ENCODE data around the gene CTDSPL. TPM values are rescaled to one million over a fixed set of nuclear protein-coding genes. Genes with fewer than 3 reads are reported as not detected.

Gene CTDSPL
- total and polyA plus RNA-seq, 2 of the 13 experiments (the other 11 are each of a cell fraction or from before 2014, with no cell fraction given), result 26.1 to 142 TPM

DNA sequence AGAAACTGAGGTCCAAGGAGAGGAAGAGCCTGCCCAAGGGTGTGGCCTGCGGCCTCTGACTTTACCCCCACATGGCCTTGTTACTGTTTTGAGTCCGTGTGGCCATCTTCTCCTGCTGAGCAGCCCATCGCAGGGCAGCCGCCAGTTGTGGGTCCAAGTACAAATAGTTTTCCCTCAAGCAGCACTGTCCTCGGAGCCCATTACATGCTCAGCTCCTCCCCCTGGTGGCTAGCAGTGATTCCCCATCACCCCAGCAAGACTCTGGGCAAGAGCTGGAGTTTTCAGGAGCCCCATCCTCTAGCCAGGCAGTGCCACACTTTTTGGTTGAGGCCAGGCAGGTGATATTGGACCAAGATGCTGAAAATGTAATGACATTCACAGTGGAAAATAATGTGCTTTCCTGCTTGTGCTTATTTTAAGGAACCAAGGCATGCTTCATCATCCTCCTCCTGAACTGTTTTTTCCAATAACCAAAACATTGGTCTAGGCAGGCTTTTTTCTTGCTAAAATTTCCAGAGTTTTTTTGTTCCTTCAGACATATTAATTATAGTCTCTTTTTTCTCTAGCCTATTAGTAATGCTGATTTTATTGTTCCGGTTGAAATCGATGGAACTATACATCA lies 105.7 kb downstream of the CTDSPL start (continued):
- TF ChIP-seq, protein P1, sequence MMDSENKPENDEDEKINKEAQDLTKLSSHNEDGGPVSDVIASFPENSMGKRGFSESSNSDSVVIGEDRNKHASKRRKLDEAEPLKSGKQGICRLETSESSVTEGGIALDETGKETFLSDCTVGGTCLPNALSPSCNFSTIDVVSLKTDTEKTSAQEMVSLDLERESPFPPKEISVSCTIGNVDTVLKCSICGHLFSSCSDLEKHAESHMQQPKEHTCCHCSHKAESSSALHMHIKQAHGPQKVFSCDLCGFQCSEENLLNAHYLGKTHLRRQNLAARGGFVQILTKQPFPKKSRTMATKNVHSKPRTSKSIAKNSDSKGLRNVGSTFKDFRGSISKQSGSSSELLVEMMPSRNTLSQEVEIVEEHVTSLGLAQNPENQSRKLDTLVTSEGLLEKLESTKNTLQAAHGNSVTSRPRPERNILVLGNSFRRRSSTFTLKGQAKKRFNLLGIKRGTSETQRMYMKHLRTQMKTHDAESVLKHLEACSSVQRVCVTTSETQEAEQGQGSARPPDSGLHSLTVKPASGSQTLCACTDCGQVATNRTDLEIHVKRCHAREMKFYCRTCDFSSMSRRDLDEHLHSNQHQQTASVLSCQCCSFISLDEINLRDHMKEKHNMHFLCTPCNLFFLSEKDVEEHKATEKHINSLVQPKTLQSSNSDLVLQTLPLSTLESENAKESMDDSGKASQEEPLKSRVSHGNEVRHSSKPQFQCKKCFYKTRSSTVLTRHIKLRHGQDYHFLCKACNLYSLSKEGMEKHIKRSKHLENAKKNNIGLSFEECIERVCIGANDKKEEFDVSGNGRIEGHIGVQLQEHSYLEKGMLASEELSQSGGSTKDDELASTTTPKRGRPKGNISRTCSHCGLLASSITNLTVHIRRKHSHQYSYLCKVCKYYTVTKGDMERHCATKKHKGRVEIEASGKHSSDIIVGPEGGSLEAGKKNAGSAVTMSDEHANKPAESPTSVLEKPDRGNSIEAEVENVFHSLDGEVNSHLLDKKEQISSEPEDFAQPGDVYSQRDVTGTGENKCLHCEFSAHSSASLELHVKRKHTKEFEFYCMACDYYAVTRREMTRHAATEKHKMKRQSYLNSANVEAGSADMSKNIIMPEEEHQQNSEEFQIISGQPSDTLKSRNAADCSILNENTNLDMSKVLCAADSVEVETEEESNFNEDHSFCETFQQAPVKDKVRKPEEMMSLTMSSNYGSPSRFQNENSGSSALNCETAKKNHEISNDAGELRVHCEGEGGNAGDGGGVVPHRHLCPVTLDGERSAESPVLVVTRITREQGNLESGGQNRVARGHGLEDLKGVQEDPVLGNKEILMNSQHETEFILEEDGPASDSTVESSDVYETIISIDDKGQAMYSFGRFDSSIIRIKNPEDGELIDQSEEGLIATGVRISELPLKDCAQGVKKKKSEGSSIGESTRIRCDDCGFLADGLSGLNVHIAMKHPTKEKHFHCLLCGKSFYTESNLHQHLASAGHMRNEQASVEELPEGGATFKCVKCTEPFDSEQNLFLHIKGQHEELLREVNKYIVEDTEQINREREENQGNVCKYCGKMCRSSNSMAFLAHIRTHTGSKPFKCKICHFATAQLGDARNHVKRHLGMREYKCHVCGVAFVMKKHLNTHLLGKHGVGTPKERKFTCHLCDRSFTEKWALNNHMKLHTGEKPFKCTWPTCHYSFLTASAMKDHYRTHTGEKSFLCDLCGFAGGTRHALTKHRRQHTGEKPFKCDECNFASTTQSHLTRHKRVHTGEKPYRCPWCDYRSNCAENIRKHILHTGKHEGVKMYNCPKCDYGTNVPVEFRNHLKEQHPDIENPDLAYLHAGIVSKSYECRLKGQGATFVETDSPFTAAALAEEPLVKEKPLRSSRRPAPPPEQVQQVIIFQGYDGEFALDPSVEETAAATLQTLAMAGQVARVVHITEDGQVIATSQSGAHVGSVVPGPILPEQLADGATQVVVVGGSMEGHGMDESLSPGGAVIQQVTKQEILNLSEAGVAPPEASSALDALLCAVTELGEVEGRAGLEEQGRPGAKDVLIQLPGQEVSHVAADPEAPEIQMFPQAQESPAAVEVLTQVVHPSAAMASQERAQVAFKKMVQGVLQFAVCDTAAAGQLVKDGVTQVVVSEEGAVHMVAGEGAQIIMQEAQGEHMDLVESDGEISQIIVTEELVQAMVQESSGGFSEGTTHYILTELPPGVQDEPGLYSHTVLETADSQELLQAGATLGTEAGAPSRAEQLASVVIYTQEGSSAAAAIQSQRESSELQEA (CRISPR knock-in tag; IDR thresholded peaks at IDR 0.05; ENCODE audit: not compliant biosample characterization), result no peak
- no peak for TF ChIP-seq ZNF543 (CRISPR knock-in tag; IDR thresholded peaks at IDR 0.05)
- TF ChIP-seq ZNF614 (CRISPR knock-in tag; IDR thresholded peaks at IDR 0.05; ENCODE audit: borderline replicate concordance), result peak; percentile 43; the same call in 1 of the 2 replicates
- TF ChIP-seq ZNF468 (CRISPR knock-in tag; IDR thresholded peaks at IDR 0.05), result no peak
- no peak for TF ChIP-seq GFI1 (CRISPR knock-in tag; IDR thresholded peaks at IDR 0.05; ENCODE audit: borderline replicate concordance)
- no peak for TF ChIP-seq TOE1 (CRISPR knock-in tag; IDR thresholded peaks at IDR 0.05)
- no peak for TF ChIP-seq ZNF142 (CRISPR knock-in tag; IDR thresholded peaks at IDR 0.05)
- no peak for TF ChIP-seq CBX1 (IDR thresholded peaks at IDR 0.05; ENCODE audit: low read depth)
- no peak for TF ChIP-seq RFX3 (CRISPR knock-in tag; IDR thresholded peaks at IDR 0.05)
- TF ChIP-seq CCDC6 (CRISPR knock-in tag; IDR thresholded peaks at IDR 0.05), result no peak
- no peak for TF ChIP-seq HIC2 (CRISPR knock-in tag; IDR thresholded peaks at IDR 0.05; ENCODE audit: low read depth)
- TF ChIP-seq ELF1 (CRISPR knock-in tag; IDR thresholded peaks at IDR 0.05), result no peak
- TF ChIP-seq SRF (IDR thresholded peaks at IDR 0.05; ENCODE audit: low read depth, low read length), result no peak

All from HepG2 (cell line).